Ramos (cell line): ENCODE measurements around the gene COL16A1.

Experiments
- in situ Hi-C: fragments of 300-500 bp; cut with MboI; formaldehyde crosslinking; loops from one replicate; pipeline ENCODE4 v1.14.3; 2022; ENCODE audit warnings: low sequenced_read_pairs; ENCODE audit not compliant: unreplicated experiment

COL16A1 gene

DNA sequence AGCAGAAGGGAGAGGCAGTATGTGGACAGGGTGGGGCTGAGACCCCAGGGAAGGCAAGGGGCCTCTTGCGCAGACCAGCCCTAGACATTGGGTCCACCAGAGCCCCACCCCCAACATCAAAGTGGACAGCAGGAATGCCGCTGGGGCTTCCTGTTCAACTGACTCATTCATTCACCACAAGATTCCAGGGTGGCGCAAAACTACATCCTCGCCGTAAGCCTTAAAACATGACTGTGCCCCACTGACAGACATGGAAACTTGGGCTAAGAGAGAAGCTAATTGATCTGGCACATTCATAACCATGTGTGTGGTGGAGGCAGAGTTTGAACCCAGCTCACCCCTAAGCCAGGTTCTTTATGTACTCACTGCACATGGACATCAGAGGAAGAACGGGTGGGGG lies 14.0 kb downstream of the COL16A1 start:
- in situ Hi-C loops, result no loop called here

DNA sequence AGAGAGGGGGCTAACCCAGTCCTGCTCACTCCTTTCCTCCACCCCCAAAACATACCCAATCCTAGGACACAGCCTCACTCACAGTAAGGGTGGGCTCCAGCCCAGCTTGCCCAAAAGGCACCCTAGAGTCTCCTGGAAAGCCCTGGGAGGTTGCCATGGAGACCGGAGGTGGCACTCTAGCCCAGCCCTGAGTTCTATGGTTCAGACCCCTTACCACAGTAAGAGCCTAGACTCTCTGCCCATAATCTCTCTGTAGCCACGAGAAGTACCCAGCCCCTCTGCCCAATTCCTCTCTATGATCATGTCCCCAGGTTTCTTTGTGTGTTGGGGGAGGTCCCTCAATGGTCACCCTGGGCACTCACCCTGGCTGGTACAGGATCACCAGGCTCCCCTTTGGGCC lies 14.4 kb downstream of the COL16A1 start:
- in situ Hi-C loops, result no loop called here

DNA sequence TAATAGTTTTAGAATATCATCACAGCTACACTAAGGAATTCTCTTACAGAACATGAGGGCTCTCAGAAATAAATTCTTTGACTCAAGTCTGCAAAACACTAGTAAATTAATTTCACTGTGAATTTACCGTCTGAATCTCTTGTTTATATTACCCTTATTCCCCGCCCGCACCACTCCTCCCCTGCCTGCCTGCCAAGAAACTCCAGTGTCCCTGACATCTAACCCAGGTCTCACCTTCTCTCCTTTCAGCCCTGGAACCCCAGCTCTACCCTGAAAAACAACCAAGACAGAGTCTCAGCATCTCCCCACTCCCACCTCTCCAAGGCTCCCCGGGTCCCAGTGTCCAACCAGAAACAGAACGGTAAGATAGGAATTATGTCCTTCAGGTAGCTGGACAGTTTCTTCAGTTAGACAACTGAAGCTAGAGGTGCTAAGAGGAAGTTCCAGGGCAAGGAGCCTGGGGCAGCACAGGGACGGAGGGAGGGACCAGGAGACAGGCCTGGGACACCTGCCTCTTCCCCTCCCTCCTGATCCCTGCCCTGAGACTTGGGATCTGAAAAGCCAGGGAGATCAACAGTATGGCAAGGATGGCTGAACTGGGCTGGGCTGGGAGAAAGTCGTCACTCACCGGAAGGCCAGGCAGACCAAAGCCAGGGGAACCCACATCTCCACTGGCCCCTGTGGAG lies 15.4 kb downstream of the COL16A1 start:
- in situ Hi-C loops, result no loop called here

DNA sequence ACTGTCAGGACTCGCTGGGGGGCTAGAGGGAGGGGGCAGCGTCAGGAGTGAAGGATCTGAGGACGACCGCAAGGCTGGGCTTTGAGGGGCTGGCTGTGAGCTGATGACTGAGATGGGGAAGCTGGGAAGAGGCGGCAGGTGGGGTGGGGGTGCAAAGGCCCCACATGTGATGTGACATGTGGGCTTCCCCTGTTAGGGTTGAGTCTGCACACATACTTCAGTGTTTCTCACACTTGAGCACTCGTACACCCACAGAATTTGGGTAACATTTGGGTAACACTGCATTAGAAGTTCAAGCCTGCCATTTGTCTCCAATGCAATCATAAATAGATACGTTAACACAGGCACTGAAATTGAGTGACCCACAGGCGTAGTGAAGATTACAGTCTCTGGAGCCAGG lies 16.2 kb downstream of the COL16A1 start:
- in situ Hi-C loops, result no loop called here

- in situ Hi-C loops, result no loop called here
Measured at GRCh38 chr1:31685795-31686194, 18.0 kb downstream of the COL16A1 start.

DNA sequence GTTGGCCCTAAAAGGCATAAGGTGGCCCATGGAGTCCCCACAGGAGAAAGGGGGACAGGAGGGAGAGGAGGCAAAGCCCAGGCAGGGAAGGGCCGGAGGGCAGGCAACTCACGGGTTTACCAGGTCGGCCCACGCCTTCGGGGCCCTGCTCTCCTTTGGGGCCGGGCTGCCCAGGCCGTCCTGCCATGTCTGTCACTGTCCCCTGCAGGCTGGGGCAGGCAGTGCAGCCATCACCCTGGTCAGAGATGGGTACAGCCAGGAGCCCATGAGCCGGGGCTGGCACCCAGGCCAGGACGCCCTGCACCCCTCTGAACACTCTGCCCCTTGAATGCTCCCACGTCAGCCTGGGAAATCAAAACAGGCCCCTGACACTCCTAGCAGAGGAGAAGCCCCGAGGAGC lies 19.8 kb downstream of the COL16A1 start:
- in situ Hi-C loops, result no loop called here

DNA sequence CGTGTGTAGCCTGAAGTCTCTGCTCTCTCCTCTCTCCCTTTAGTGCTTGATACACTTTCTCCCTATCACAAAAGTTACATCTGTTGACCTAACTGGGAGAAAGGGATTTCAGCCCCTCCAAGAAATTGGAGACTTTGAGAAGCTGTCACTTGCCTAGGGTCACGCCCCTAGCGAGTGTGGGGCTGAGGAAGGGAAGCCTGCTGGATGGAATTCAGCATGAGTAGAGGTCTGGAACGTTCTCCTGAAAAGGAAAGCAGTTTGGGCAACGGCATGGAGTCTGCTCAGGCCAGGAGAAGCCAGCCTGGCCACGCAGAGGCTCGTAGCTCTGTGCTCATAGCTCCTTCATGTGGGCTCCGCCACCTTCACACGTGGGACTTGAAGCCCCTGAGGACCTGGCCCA lies 22.4 kb downstream of the COL16A1 start:
- in situ Hi-C loops, result no loop called here

DNA sequence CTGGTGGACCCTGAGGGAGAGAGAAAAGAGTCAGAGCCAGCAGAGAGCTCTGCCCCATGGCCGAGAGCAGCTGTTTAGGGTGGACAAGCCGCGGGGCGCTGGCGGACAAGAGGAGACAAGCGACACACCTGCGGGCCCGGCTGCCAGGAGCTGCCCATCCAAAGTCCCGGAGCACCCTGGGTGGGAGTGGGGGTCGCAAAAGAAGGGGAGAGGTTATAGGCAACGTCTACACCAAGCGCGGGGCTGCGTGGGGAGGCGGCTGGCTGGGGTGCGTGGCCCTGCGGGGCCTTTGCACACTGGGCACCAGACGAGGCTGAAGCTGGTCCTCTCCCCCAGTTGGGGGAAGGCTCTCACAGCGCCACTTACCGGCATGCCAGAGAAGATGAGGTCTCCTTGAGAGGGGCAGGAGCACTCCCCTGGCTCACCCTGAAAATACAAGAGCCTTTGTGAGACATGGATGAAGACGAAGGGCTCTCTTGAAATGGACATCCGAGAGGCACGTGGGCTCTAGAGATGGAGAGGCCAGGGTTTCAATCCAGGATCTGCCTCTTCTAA lies 24.1 kb downstream of the COL16A1 start:
- in situ Hi-C loops, result no loop called here

DNA sequence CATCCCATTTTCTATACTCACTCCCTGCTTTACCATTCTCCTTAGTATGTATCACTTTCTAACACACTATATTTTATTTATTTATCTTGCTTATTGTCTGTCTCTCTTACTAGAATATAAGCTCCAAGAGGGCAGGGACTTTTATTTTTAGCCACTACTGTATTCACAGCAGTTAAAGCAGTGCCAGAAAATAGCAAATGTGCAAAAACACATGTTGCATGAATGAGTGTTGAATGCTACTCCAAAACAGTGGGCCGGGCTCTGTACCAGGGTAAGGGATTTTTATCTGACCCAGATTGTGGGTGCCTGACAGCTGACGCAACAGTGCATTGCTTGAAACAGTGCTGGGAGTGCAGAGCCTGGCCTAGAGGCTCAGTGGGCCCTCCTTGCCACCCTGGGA lies 24.7 kb downstream of the COL16A1 start:
- in situ Hi-C loops, result no loop called here

- in situ Hi-C loops, result no loop called here
Measured at GRCh38 chr1:31678681-31679080, 25.1 kb downstream of the COL16A1 start.

- in situ Hi-C loops, result no loop called here
Measured at GRCh38 chr1:31677949-31678348, 25.9 kb downstream of the COL16A1 start.

- in situ Hi-C loops, result no loop called here
Measured at GRCh38 chr1:31677401-31677800, 26.4 kb downstream of the COL16A1 start.

DNA sequence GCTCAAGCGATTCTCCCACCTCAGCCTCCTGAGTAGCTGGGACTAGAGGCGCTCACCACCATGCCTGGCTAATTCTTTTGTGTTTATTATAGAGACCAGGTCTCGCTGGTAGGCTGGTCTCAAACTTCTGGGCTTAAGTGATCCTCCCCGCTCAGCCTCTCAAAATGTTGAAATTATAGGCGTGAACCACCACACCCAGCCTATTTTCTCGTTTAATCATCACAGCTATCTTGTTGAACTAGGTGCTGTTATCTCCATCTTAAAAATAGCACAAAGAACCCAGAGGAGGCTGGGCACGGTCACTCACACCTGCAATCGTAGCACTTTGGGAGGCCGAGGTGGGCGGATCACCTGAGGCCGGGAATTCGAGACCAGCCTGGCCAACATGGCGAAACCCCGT lies 28.1 kb downstream of the COL16A1 start:
- in situ Hi-C loops, result no loop called here

DNA sequence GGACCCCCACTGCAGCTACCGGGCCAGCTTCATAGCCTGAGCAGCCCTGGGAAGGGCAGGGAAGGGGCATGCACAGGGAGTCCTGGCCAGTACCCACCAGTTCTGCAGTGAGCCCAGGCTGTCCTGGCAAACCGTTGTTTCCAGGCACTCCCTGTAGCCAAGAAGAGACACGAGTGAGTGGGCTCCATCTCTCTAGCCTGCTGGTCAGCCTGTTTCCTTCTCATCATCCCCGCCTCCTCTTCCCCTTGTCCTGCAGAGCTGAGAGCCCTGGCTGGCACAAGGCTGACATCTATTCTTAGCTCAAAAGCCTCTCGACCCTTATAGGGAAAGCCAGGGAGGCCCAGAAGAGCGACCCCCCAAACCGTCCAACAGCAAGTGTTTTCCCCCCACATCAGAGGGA lies 28.7 kb downstream of the COL16A1 start:
- in situ Hi-C loops, result no loop called here

DNA sequence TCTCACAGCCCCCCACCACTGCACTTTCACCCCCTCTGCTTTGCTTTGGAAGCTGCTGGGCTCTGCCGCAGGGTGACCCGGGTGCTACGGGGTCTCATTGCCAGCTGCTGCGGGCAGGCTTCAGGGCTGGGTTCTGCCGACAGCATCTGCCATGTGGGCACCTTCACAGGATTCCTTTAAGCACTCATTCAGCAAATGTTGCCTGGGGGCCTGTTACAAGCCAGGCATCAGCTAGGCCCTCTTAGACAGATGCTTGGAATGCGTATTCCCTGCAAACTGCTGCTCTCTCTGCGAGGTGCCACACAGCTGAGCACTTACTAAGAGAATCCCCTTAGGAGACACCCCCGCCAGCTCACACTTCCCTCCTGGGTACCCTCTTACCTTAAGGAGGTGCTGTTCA lies 29.2 kb downstream of the COL16A1 start:
- in situ Hi-C loops, result loop anchor here (25.0 kb wide), 1 partner anchor 288 kb away; no protein-coding TSS in a partner anchor

DNA sequence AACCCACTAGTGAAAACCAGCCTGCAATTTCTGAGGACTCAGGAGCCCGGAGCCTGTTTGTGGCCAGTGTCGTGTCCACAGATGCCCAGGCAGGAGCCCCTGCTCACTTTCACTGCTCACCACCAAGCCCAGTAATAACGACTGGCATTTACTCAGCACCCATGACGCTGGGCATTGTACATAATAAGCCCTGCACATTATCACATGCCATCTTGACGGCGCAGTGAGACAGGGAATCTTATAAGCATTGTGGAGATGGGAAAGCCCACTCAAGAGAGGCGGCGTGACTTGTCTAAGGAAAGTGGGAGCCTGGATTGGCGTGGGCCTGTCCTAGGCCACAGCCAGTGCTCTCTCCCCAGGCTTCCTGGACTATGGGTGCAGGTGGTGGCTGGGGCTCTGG lies 30.4 kb downstream of the COL16A1 start:
- in situ Hi-C loops, result loop anchor here (25.0 kb wide), 1 partner anchor 289 kb away; no protein-coding TSS in a partner anchor

DNA sequence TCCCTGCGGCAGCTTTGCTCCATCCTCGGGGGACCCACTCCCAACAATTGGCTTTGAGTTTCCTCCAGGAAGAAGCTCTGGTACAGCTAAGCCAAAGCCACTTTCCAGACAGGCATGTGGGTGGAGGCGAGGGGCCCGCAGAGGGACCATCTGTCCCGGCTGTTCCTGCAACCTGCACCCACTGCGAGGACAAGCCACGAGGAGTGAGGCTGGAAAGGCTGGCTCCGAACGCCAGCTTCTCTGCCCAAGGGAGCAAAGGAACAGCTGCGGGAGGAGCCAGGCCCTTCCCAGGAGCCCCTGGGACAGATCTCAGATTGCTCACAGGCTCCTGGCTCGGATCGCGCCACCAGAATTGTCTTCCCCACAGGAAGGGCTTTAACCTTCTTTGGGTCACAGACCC lies 30.8 kb downstream of the COL16A1 start:
- in situ Hi-C loops, result loop anchor here (25.0 kb wide), 1 partner anchor 289 kb away; no protein-coding TSS in a partner anchor

- in situ Hi-C loops, result loop anchor here (25.0 kb wide), 1 partner anchor 291 kb away; no protein-coding TSS in a partner anchor
Measured at GRCh38 chr1:31671561-31672201, 32.1 kb downstream of the COL16A1 start.

DNA sequence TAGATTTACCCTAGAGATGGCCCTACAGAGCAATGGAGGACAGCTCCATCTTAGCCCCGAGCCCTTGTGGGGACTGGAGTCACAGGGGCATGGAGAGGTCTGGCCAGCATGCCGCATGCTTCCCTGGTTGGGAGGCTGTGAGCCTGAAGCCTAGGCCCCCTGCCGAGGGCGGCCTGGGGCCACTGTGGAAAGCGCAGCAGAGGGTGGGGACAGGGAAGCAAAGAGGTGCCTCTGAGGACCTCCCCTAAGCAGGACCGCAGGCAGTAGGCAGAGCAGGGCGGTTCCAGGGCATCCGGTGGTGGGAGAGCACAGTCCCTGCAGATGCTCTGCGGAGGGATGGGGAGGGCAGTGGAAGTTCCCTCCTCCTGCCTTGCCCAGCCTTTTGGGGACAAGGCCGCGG lies 32.7 kb downstream of the COL16A1 start:
- in situ Hi-C loops, result loop anchor here (25.0 kb wide), 1 partner anchor 291 kb away; no protein-coding TSS in a partner anchor

GRCh38 chr1:31670593-31670964 lies 33.2 kb downstream of the COL16A1 start:
- in situ Hi-C loops, result loop anchor here (25.0 kb wide), 1 partner anchor 292 kb away; no protein-coding TSS in a partner anchor

DNA sequence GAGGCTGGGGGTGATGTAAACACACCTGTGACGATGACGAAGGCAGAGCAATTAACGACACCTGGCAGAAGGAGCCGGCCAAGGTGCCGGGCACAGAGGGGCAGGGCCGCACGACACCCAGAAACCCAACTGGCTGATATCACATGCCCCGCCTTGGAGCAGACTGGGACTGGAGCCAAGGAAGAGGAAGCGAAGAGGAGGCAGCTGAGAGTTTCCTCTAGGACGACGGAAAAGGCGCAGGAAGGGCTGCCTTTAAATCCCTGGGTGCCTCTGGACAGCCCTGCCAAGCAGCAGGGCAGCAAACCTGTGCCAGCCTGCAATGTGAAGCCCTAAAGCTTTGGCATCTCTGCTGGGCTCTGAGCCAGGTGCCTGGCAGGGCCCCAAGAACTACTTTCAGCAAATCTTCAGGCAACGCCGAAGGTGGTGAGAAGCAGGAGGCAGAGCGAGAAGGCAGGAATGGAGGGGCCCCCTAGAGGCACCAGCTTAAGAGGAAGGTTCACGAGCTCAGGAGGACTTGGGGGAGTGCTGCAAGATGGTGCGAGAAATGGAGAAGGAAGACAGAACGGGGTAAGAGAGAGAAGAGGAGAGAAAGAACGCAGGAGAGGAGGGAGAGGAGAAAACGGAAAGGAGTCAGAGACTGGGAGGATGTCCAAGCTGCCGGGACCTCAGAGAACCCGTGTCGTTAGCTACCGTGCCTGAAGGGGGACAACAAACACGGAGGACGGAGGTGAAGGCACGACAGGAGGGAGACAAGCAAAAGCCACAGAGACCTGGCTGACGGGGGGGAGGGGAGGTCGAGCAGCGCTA lies 33.8 kb downstream of the COL16A1 start:
- in situ Hi-C loops, result loop anchor here (5.0 to 25.0 kb wide), 2 partner anchors 127 to 292 kb away; no protein-coding TSS in a partner anchor
